Caco-2 (cell line): ENCODE measurements around the gene TNFAIP8. TPM values are rescaled to one million over a fixed set of nuclear protein-coding genes. Genes with fewer than 3 reads are reported as not detected.

ENCODE experiments used
- BruUV-seq: library from RNA; stranded (reverse); fragments of 400-500 nt; replicated peaks from 2 replicates; lab custom pipeline; 2021; lab: Mats Ljungman, UMichigan
- CTCF ChIA-PET: fragments of 300-600 bp; sonication (Branson Sonifier 250); formaldehyde crosslinking; loops from one replicate; lab custom pipeline; 2022; ENCODE audit warnings: antibody characterized with exemption; lab: Charles Lee
- POLR2A ChIA-PET: fragments of 300-600 bp; sonication (Branson Sonifier 250); formaldehyde crosslinking; loops from one replicate; lab custom pipeline; 2022; ENCODE audit warnings: antibody characterized with exemption; lab: Charles Lee
- DNase-seq, 2 experiments: peaks; one replicate each; pipeline versions ENCODE4 v3.0.0 to v3.0.0-alpha.2; 2020 to 2022
- H3K27me3 ChIP-seq: replicated peaks from 2 replicates; pipeline ENCODE4 v1.6.0; 2011; ENCODE audit warnings: low read length; ENCODE audit not compliant: control insufficient read depth, insufficient read depth
- H3K36me3 ChIP-seq: 2 replicates; pipeline ENCODE4 v1.5.1; 2011; ENCODE audit warnings: low read length; ENCODE audit not compliant: control insufficient read depth, insufficient read depth
- H3K4me1 ChIP-seq: fragments of 250-450 bp; sonication (Bioruptor Pico); 2 replicates; pipeline ENCODE4 v1.5.1; 2020; ENCODE audit warnings: mild to moderate bottlenecking
- H3K4me3 ChIP-seq: 2 replicates; pipeline ENCODE4 v1.5.1; 2011; ENCODE audit warnings: low read depth, mild to moderate bottlenecking, control low read depth, low read length
- H3K9me3 ChIP-seq: fragments of 250-450 bp; sonication (Bioruptor Pico); 2 replicates; pipeline ENCODE4 v1.5.1; 2020; ENCODE audit warnings: mild to moderate bottlenecking, moderate library complexity
- H3K27ac Mint-ChIP-seq: one replicate; pipeline ENCODE4 v1.8.0; 2022; ENCODE audit warnings: mixed read lengths; ENCODE audit not compliant: unreplicated experiment
- H3K27me3 Mint-ChIP-seq: one replicate; pipeline ENCODE4 v1.8.0; 2022; ENCODE audit warnings: mixed read lengths; ENCODE audit not compliant: insufficient read depth, unreplicated experiment
- H3K36me3 Mint-ChIP-seq: one replicate; pipeline ENCODE4 v1.8.0; 2022; ENCODE audit warnings: mild to moderate bottlenecking, mixed read lengths; ENCODE audit not compliant: insufficient read depth, unreplicated experiment
- H3K4me1 Mint-ChIP-seq: one replicate; pipeline ENCODE4 v1.8.0; 2022; ENCODE audit warnings: low read depth, mixed read lengths; ENCODE audit not compliant: unreplicated experiment
- H3K4me3 Mint-ChIP-seq: one replicate; pipeline ENCODE4 v1.8.0; 2022; ENCODE audit warnings: mild to moderate bottlenecking, moderate library complexity, mixed read lengths; ENCODE audit not compliant: unreplicated experiment
- H3K9me3 Mint-ChIP-seq: one replicate; pipeline ENCODE4 v1.8.0; 2022; ENCODE audit warnings: mixed read lengths; ENCODE audit not compliant: unreplicated experiment
- intact Hi-C: fragments of 100-400 bp; cut with micrococcal nuclease; formaldehyde crosslinking; loops from one replicate; pipeline ENCODE4 v1.10.0; 2022; ENCODE audit not compliant: unreplicated experiment
- total RNA-seq: library from RNA; stranded (reverse); gene quantifications from 2 replicates; pipeline ENCODE4 v1.2.3, GENCODE V29; 2022
- TF ChIP-seq, protein P1 (sequence below), 2 experiments: fragments of 200-600 bp in 1 of 2; IDR thresholded peaks; 1 replicate in 1 of 2; 2 replicates in 1 of 2; pipeline versions ENCODE4 v1.5.1 to v1.8.0; 2011 to 2022; ENCODE audit warnings: antibody characterized with exemption in 1 of 2, control low read depth in 1 of 2, inconsistent platforms in 1 of 2, low read depth in 1 of 2, low read length in 1 of 2, mild to moderate bottlenecking in 1 of 2, moderate library complexity in 1 of 2; ENCODE audit not compliant: insufficient read depth in 1 of 2, severe bottlenecking in 1 of 2, unreplicated experiment in 1 of 2

The TNFAIP8 gene
- total RNA-seq, 1 experiment from 2014 or later = 7.4 TPM

- BruUV-seq = no TSS peak
- Mint-ChIP-seq H3K4me3 (no peak overlapping the region), H3K9me3 (no peaks in the 10 kb centered on the region), H3K27me3 (no peaks in the 10 kb centered on the region), H3K27ac (no peak overlapping the region), H3K36me3 (peaks cover 6% of the 10 kb centered on the region), H3K4me1 (peaks cover 18% of the 10 kb centered on the region)
- ChIA-PET CTCF (no interaction called here), POLR2A (no interaction called here)
- H3K27me3 ChIP-seq = no peaks in the 10 kb centered on the region
- H3K4me1 ChIP-seq = peaks cover 22% of the 10 kb centered on the region
- TF ChIP-seq, protein P1, sequence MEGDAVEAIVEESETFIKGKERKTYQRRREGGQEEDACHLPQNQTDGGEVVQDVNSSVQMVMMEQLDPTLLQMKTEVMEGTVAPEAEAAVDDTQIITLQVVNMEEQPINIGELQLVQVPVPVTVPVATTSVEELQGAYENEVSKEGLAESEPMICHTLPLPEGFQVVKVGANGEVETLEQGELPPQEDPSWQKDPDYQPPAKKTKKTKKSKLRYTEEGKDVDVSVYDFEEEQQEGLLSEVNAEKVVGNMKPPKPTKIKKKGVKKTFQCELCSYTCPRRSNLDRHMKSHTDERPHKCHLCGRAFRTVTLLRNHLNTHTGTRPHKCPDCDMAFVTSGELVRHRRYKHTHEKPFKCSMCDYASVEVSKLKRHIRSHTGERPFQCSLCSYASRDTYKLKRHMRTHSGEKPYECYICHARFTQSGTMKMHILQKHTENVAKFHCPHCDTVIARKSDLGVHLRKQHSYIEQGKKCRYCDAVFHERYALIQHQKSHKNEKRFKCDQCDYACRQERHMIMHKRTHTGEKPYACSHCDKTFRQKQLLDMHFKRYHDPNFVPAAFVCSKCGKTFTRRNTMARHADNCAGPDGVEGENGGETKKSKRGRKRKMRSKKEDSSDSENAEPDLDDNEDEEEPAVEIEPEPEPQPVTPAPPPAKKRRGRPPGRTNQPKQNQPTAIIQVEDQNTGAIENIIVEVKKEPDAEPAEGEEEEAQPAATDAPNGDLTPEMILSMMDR (IDR thresholded peaks at IDR 0.05; ENCODE audit: insufficient read depth in 1 of 2, low read depth in 1 of 2, low read length in 1 of 2, severe bottlenecking in 1 of 2, unreplicated experiment in 1 of 2) = no peak
- no peaks in the 10 kb centered on the region for H3K36me3 ChIP-seq
- H3K9me3 ChIP-seq = no peaks in the 10 kb centered on the region
- no peak for DNase-seq
- intact Hi-C loops = no loop called here
- no peak overlapping the region for H3K4me3 ChIP-seq
Observed at GRCh38 chr5:119377066-119377465, 21.2 kb downstream of the TNFAIP8 start.

DNA sequence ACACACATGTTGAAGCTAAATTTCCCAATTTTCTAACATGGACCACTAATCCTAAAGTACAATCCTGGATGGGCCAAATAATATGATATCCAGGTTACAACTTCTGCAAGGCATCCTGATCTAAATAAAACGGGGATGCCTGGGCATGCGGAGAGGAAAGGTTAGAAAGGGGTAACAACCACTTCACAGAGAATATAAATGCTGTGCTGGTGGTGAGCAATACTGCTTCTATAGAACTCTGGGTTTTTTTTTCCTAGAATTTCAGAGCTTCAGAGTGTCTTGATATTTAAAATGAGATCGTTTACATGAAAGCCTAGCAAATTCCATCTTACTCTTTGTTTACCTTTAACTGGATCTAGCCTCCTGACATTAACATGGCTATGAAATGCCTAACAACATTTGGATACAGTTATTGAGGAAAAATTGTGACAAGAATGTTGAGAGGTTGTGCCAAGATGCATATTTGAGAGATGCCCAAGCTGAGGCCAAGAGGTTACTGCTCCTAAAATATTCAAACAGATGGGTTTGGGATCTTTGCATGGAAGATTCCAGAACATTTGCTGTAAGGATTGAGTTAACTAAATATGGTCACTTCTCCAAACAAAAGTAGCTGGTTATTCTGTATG, 22.4 kb downstream of the TNFAIP8 start:
- H3K4me3 Mint-ChIP-seq = no peak overlapping the region
- BruUV-seq = no TSS peak
- H3K4me1 ChIP-seq = peaks cover 26% of the 10 kb centered on the region
- CTCF ChIA-PET = no interaction called here
- H3K9me3 ChIP-seq = no peaks in the 10 kb centered on the region
- intact Hi-C loops = no loop called here
- H3K4me3 ChIP-seq = no peak overlapping the region
- peaks cover 6% of the 10 kb centered on the region for H3K36me3 Mint-ChIP-seq
- H3K27ac Mint-ChIP-seq = peak overlapping the region; percentile 55
- DNase-seq = no peak
- H3K9me3 Mint-ChIP-seq = no peaks in the 10 kb centered on the region
- peaks cover 20% of the 10 kb centered on the region for H3K4me1 Mint-ChIP-seq
- TF ChIP-seq, protein P1 (IDR thresholded peaks at IDR 0.05; ENCODE audit: insufficient read depth in 1 of 2, low read depth in 1 of 2, low read length in 1 of 2, severe bottlenecking in 1 of 2, unreplicated experiment in 1 of 2) = no peak
- H3K27me3 ChIP-seq = no peaks in the 10 kb centered on the region
- H3K36me3 ChIP-seq = no peaks in the 10 kb centered on the region
- no peaks in the 10 kb centered on the region for H3K27me3 Mint-ChIP-seq
- POLR2A ChIA-PET = no interaction called here

- Histone ChIP-seq H3K27me3 (no peaks in the 10 kb centered on the region), H3K36me3 (no peaks in the 10 kb centered on the region), H3K4me3 (no peak overlapping the region), H3K9me3 (no peaks in the 10 kb centered on the region), H3K4me1 (peaks cover 29% of the 10 kb centered on the region)
- peaks cover 6% of the 10 kb centered on the region for H3K36me3 Mint-ChIP-seq
- peak; percentile 56 to 63 for DNase-seq
- peaks cover 27% of the 10 kb centered on the region for H3K4me1 Mint-ChIP-seq
- BruUV-seq = no TSS peak
- no peaks in the 10 kb centered on the region for H3K9me3 Mint-ChIP-seq
- POLR2A ChIA-PET = no interaction called here
- peak overlapping the region; percentile 55 for H3K27ac Mint-ChIP-seq
- H3K4me3 Mint-ChIP-seq = peak overlapping the region; percentile 37
- TF ChIP-seq, protein P1 (IDR thresholded peaks at IDR 0.05; ENCODE audit: insufficient read depth in 1 of 2, low read depth in 1 of 2, low read length in 1 of 2, severe bottlenecking in 1 of 2, unreplicated experiment in 1 of 2) = no peak
- CTCF ChIA-PET = interaction anchor here (0.6 kb wide), 1 partner anchor 67 kb away, joined by 7 read pairs; no protein-coding TSS in a partner anchor
- intact Hi-C loops = loop anchor here (1.0 kb wide), 1 partner anchor 21 kb away; no protein-coding TSS in a partner anchor
- H3K27me3 Mint-ChIP-seq = no peaks in the 10 kb centered on the region
Observed at GRCh38 chr5:119379096-119379495, 23.3 kb downstream of the TNFAIP8 start.
